ENCODE results near the gene PRPSAP1. TPM values are rescaled to one million over a fixed set of nuclear protein-coding genes. Genes with fewer than 3 reads are reported as not detected.

The PRPSAP1 gene
- total and polyA plus RNA-seq, 7 experiments from 2014 or later = 19.6 to 59.1 (median 53.3) TPM

- H3K27me3 Mint-ChIP-seq = peaks cover 0 to 3% (median 0%) of the 10 kb centered on the region in 5 donors
- H3K4me3 ChIP-seq (ENCODE audit: low read length) = peak overlapping the region; percentile 71
- intact Hi-C loops (cut with micrococcal nuclease) = loop anchor here in 1 of 2 donors (5.0 kb wide), 1 partner anchor 485 kb away; the partner anchor contains the start of gene UNK
- POLR2A ChIA-PET = interaction anchor here (0.6 to 19.9 kb wide), 23 partner anchors 8 to 238 kb away, joined by 3 to 375 read pairs (median 9); partner anchors contain the start of genes EXOC7 and RNF157
- H3K36me3 ChIP-seq (ENCODE audit: control insufficient read depth in 2 of 3, insufficient read depth in 3 of 3, low read length in 3 of 3) = peaks cover 0 to 31% (median 0%) of the 10 kb centered on the region in 3 experiments
- ATAC-seq (no peak), DNase-seq (no peak)
- peak overlapping the region; percentile 92 for H3K27ac ChIP-seq (ENCODE audit: low read depth, low read length)
- H3K9me3 Mint-ChIP-seq = no peaks in the 10 kb centered on the region
- H3K36me3 Mint-ChIP-seq = peaks cover 0 to 43% (median 9%) of the 10 kb centered on the region in 5 donors
- H3K9me3 ChIP-seq (ENCODE audit: control insufficient read depth in 2 of 3, low read length in 3 of 3) = no peaks in the 10 kb centered on the region
- CTCF ChIA-PET = interaction anchor here (1.0 to 5.2 kb wide), 11 partner anchors 10 to 145 kb away, joined by 3 to 20 read pairs (median 3); no protein-coding TSS in a partner anchor
- H3K4me1 Mint-ChIP-seq = peaks cover 41 to 68% (median 59%) of the 10 kb centered on the region in 7 donors
- H3K4me1 ChIP-seq (ENCODE audit: control insufficient read depth in 2 of 2, insufficient read depth in 2 of 2, low read length in 2 of 2) = peaks cover 60 to 67% of the 10 kb centered on the region in 2 donors
- no peaks in the 10 kb centered on the region for H3K27me3 ChIP-seq (ENCODE audit: control insufficient read depth in 2 of 2, insufficient read depth in 2 of 2, low read length in 2 of 2)
- peak overlapping the region; percentile 81 to 97 (median 93) for H3K27ac Mint-ChIP-seq
- H3K4me3 Mint-ChIP-seq = peak overlapping the region; percentile 87 to 95 (median 92)
Measured at GRCh38 chr17:76267051-76267576, 86.6 kb downstream of the PRPSAP1 start.

DNA sequence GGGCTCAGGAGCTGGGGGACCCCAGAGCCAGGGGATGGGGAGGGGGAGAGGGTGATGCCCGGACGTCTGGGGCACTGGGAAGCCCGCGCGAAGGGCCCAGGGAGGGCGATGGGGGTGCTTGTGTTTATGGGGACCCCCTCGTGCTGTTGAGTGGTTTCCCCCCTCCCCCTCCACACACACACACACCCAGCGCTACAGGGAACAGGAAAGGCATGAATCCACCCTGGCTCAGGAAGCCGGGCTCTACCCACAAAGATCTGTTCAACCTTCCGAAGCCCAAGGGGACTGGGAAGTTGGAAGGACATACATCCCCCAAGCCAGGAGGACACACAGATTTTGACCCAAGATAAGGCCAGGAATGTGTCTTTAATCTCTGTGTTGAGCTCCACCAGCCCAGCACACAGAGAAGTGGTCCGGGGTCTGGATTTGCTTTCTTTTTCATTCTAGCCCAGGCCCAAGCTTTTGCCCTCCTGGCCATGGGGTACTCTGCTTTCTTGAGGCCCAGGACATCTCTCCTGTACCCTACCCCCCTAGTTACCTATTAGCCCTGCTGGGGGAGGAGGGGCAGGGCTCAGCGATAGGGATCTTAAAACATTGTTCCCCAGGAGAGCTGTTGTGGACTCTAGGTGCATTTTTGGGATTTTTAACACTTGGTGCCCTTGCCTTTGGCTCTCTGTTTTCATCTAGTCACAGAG is 87.3 kb downstream of the PRPSAP1 start:
- Histone ChIP-seq H3K9me3 (ENCODE audit: control insufficient read depth in 2 of 3, low read length in 3 of 3) (no peaks in the 10 kb centered on the region), H3K27me3 (ENCODE audit: control insufficient read depth in 2 of 2, insufficient read depth in 2 of 2, low read length in 2 of 2) (no peaks in the 10 kb centered on the region), H3K36me3 (ENCODE audit: control insufficient read depth in 2 of 3, insufficient read depth in 3 of 3, low read length in 3 of 3) (peaks cover 0 to 31% (median 0%) of the 10 kb centered on the region in 3 experiments), H3K4me3 (ENCODE audit: low read length) (peak overlapping the region; percentile 71), H3K27ac (ENCODE audit: low read depth, low read length) (peak overlapping the region; percentile 92), H3K4me1 (ENCODE audit: control insufficient read depth in 2 of 2, insufficient read depth in 2 of 2, low read length in 2 of 2) (peaks cover 55 to 67% of the 10 kb centered on the region in 2 donors)
- Mint-ChIP-seq H3K4me3 (peak overlapping the region; percentile 87 to 95 (median 92)), H3K4me1 (peaks cover 47 to 72% (median 63%) of the 10 kb centered on the region in 7 donors), H3K36me3 (peaks cover 0 to 43% (median 9%) of the 10 kb centered on the region in 5 donors), H3K9me3 (no peaks in the 10 kb centered on the region), H3K27ac (peak overlapping the region; percentile 81 to 96 (median 93)), H3K27me3 (peaks cover 0 to 3% (median 0%) of the 10 kb centered on the region in 5 donors)
- ChIA-PET CTCF (interaction anchor here (1.0 to 5.2 kb wide), 10 partner anchors 10 to 144 kb away, joined by 3 to 20 read pairs (median 4); no protein-coding TSS in a partner anchor), POLR2A (interaction anchor here (0.6 to 19.9 kb wide), 22 partner anchors 9 to 237 kb away, joined by 3 to 375 read pairs (median 9); partner anchors contain the start of genes EXOC7 and RNF157)
- intact Hi-C loops (cut with micrococcal nuclease) = loop anchor here (1.0 to 5.0 kb wide), 3 partner anchors 13 to 484 kb away; partner anchors contain the start of gene UNK (in 1 of the 2)
- ATAC-seq = no peak
- peak in 2 of 9 donors; percentile 26 to 31 for DNase-seq

GRCh38 chr17:76265624-76266243 is 88.0 kb downstream of the PRPSAP1 start:
- peak; percentile 48 to 74 (median 66) for DNase-seq
- H3K4me3 ChIP-seq (ENCODE audit: low read length) = peak overlapping the region; percentile 71
- peak overlapping the region; percentile 81 to 96 (median 93) for H3K27ac Mint-ChIP-seq
- ChIA-PET POLR2A (interaction anchor here (0.9 to 19.9 kb wide), 18 partner anchors 9 to 1692 kb away, joined by 3 to 375 read pairs (median 11); partner anchors contain the start of gene RNF157), CTCF (interaction anchor here (1.0 to 5.2 kb wide), 10 partner anchors 9 to 266 kb away, joined by 3 to 20 read pairs (median 4); partner anchors contain the start of gene CDK3)
- H3K9me3 Mint-ChIP-seq = no peaks in the 10 kb centered on the region
- peaks cover 0 to 3% (median 0%) of the 10 kb centered on the region in 5 donors for H3K27me3 Mint-ChIP-seq
- H3K4me1 ChIP-seq (ENCODE audit: control insufficient read depth in 2 of 2, insufficient read depth in 2 of 2, low read length in 2 of 2) = peaks cover 48 to 60% of the 10 kb centered on the region in 2 donors
- H3K4me3 Mint-ChIP-seq = peak overlapping the region; percentile 87 to 95 (median 92)
- intact Hi-C loops (cut with micrococcal nuclease) = loop anchor here (1.0 to 5.0 kb wide), 9 partner anchors 9 to 483 kb away; partner anchors contain the start of genes FOXJ1 (in 1 of the 2), UNK (in 1 of the 2) and WBP2 (in 1 of the 2)
- no peak for ATAC-seq
- no peaks in the 10 kb centered on the region for H3K27me3 ChIP-seq (ENCODE audit: control insufficient read depth in 2 of 2, insufficient read depth in 2 of 2, low read length in 2 of 2)
- peaks cover 47 to 69% (median 62%) of the 10 kb centered on the region in 7 donors for H3K4me1 Mint-ChIP-seq
- H3K36me3 Mint-ChIP-seq = peaks cover 0 to 38% (median 9%) of the 10 kb centered on the region in 5 donors
- H3K27ac ChIP-seq (ENCODE audit: low read depth, low read length) = peak overlapping the region; percentile 92
- H3K9me3 ChIP-seq (ENCODE audit: control insufficient read depth in 2 of 3, low read length in 3 of 3) = no peaks in the 10 kb centered on the region
- H3K36me3 ChIP-seq (ENCODE audit: control insufficient read depth in 2 of 3, insufficient read depth in 3 of 3, low read length in 3 of 3) = peaks cover 0 to 31% (median 0%) of the 10 kb centered on the region in 3 experiments

- Histone ChIP-seq H3K4me3 (ENCODE audit: low read length) (peak within 1 kb of the TSS; percentile 71), H3K9me3 (ENCODE audit: control insufficient read depth in 2 of 3, low read length in 3 of 3) (no peaks in the 10 kb centered on the region), H3K4me1 (ENCODE audit: control insufficient read depth in 2 of 2, insufficient read depth in 2 of 2, low read length in 2 of 2) (peaks cover 46 to 58% of the 10 kb centered on the region in 2 donors), H3K27ac (ENCODE audit: low read depth, low read length) (peak within 1 kb of the TSS; percentile 92), H3K36me3 (ENCODE audit: control insufficient read depth in 2 of 3, insufficient read depth in 3 of 3, low read length in 3 of 3) (peaks cover 0 to 30% (median 0%) of the 10 kb centered on the region in 3 experiments), H3K27me3 (ENCODE audit: control insufficient read depth in 2 of 2, insufficient read depth in 2 of 2, low read length in 2 of 2) (no peaks in the 10 kb centered on the region)
- Mint-ChIP-seq H3K4me3 (peak within 1 kb of the TSS; percentile 87 to 95 (median 92)), H3K4me1 (peaks cover 47 to 70% (median 61%) of the 10 kb centered on the region in 7 donors), H3K36me3 (peaks cover 0 to 35% (median 9%) of the 10 kb centered on the region in 5 donors), H3K27me3 (peaks cover 0 to 3% (median 0%) of the 10 kb centered on the region in 5 donors), H3K9me3 (no peaks in the 10 kb centered on the region), H3K27ac (peak within 1 kb of the TSS; percentile 81 to 98 (median 94))
- intact Hi-C loops (cut with micrococcal nuclease) = loop anchor here (1.0 to 5.0 kb wide), 9 partner anchors 9 to 483 kb away; partner anchors contain the start of genes FOXJ1 (in 1 of the 2), RNF157 (in 1 of the 2), UNK (in 1 of the 2) and WBP2 (in 1 of the 2)
- ChIA-PET CTCF (interaction anchor here (0.6 to 3.4 kb wide), 6 partner anchors 14 to 871 kb away, joined by 3 to 13 read pairs (median 4); partner anchors contain the start of gene CDK3), POLR2A (interaction anchor here (0.6 to 19.9 kb wide), 29 partner anchors 8 to 1693 kb away, joined by 3 to 375 read pairs (median 6); partner anchors contain the start of genes FOXJ1 and RNF157)
- DNase-seq (peak; percentile 95 to 99 (median 98)), ATAC-seq (peak; percentile 90)
Measured at GRCh38 chr17:76264755-76265623, 88.7 kb downstream of the PRPSAP1 start, which contains the start of gene UBALD2. UBALD2 (plus strand) TSS chr17:76265348; CDS start chr17:76265506, 158 bp downstream.

GRCh38 chr17:76264425-76264754 is 89.3 kb downstream of the PRPSAP1 start:
- Mint-ChIP-seq H3K4me3 (peak overlapping the region; percentile 55 to 93 (median 78)), H3K9me3 (no peaks in the 10 kb centered on the region), H3K27me3 (peaks cover 0 to 3% (median 0%) of the 10 kb centered on the region in 5 donors), H3K36me3 (peaks cover 0 to 29% (median 9%) of the 10 kb centered on the region in 5 donors), H3K4me1 (peaks cover 41 to 70% (median 56%) of the 10 kb centered on the region in 7 donors), H3K27ac (peak overlapping the region; percentile 79 to 98 (median 88))
- ChIA-PET CTCF (interaction anchor here (0.6 to 3.4 kb wide), 8 partner anchors 15 to 870 kb away, joined by 3 to 13 read pairs (median 4); partner anchors contain the start of gene CDK3), POLR2A (interaction anchor here (0.6 to 19.9 kb wide), 28 partner anchors 7 to 1694 kb away, joined by 3 to 375 read pairs (median 5); partner anchors contain the start of genes FOXJ1 and RNF157)
- H3K4me1 ChIP-seq (ENCODE audit: control insufficient read depth in 2 of 2, insufficient read depth in 2 of 2, low read length in 2 of 2) = peaks cover 40 to 54% of the 10 kb centered on the region in 2 donors
- DNase-seq = no peak
- H3K27me3 ChIP-seq (ENCODE audit: control insufficient read depth in 2 of 2, insufficient read depth in 2 of 2, low read length in 2 of 2) = no peaks in the 10 kb centered on the region
- H3K36me3 ChIP-seq (ENCODE audit: control insufficient read depth in 2 of 3, insufficient read depth in 3 of 3, low read length in 3 of 3) = peaks cover 0 to 24% (median 0%) of the 10 kb centered on the region in 3 experiments
- H3K4me3 ChIP-seq (ENCODE audit: low read length) = peak overlapping the region; percentile 24
- no peaks in the 10 kb centered on the region for H3K9me3 ChIP-seq (ENCODE audit: control insufficient read depth in 2 of 3, low read length in 3 of 3)
- H3K27ac ChIP-seq (ENCODE audit: low read depth, low read length) = peak overlapping the region; percentile 92
- ATAC-seq = no peak
- intact Hi-C loops (cut with micrococcal nuclease) = loop anchor here (1.0 to 2.0 kb wide), 6 partner anchors 8 to 410 kb away; partner anchors contain the start of genes RNF157 (in 1 of the 2) and WBP2 (in 1 of the 2)
